IMR-90 (cell line): ENCODE measurements around the gene CGREF1. TPM values are rescaled to one million over a fixed set of nuclear protein-coding genes. Genes with fewer than 3 reads are reported as not detected.

Experiments used
- ATAC-seq: fragments of 200-7000 bp; cut with Tn5 transposase; 2 replicates; pipeline ENCODE4 v1.9.1; 2020; ENCODE audit warnings: low read depth, mild to moderate bottlenecking, moderate library complexity
- BruUV-seq: library from RNA; stranded (reverse); fragments of 400-500 nt; replicated peaks from 2 replicates; lab custom pipeline; 2021; lab: Mats Ljungman, UMichigan
- CTCF ChIA-PET: fragments of 300-600 bp; formaldehyde crosslinking; extraction: SDS; loops from one replicate; lab custom pipeline; 2021; ENCODE audit warnings: antibody characterized with exemption; lab: Yijun Ruan, JAX
- POLR2A ChIA-PET: fragments of 300-600 bp; sonication (Branson Sonifier 250); formaldehyde crosslinking; loops from one replicate; lab custom pipeline; 2022; ENCODE audit warnings: antibody characterized with exemption; ENCODE audit not compliant: unreplicated experiment; lab: Charles Lee
- DNase-seq: peaks from one replicate; pipeline ENCODE4 v3.0.0; 2013
- H2AFZ ChIP-seq: replicated peaks from 2 replicates; pipeline ENCODE3; 2013; ENCODE audit warnings: low read length, mild to moderate bottlenecking; ENCODE audit not compliant: poor library complexity
- H2AK5ac ChIP-seq: 2 replicates; pipeline ENCODE4 v1.6.1; 2013; ENCODE audit warnings: low read depth, low read length, inconsistent platforms
- H2AK9ac ChIP-seq: replicated peaks from 2 replicates; pipeline ENCODE3; 2013; ENCODE audit warnings: mild to moderate bottlenecking, low read depth, low read length, moderate library complexity; ENCODE audit not compliant: poor library complexity
- H2BK120ac ChIP-seq: 2 replicates; pipeline ENCODE4 v1.6.1; 2013; ENCODE audit warnings: low read depth, low read length, inconsistent platforms
- H2BK15ac ChIP-seq: 3 replicates; pipeline ENCODE4 v1.6.1; 2013; ENCODE audit warnings: low read depth, low read length, inconsistent platforms
- H2BK20ac ChIP-seq: 2 replicates; pipeline ENCODE4 v1.6.1; 2013; ENCODE audit warnings: low read depth, mild to moderate bottlenecking, inconsistent platforms, low read length, moderate library complexity
- H2BK5ac ChIP-seq: 2 replicates; pipeline ENCODE4 v1.6.1; 2013; ENCODE audit warnings: mild to moderate bottlenecking, low read depth, low read length, inconsistent platforms; ENCODE audit not compliant: poor library complexity, severe bottlenecking
- H3K14ac ChIP-seq: replicated peaks from 2 replicates; pipeline ENCODE4 v1.6.1; 2013; ENCODE audit warnings: low read depth, low read length, inconsistent platforms
- H3K18ac ChIP-seq: 2 replicates; pipeline ENCODE4 v1.6.1; 2013; ENCODE audit warnings: low read depth, low read length, control low read depth
- H3K23ac ChIP-seq: 2 replicates; pipeline ENCODE4 v1.6.1; 2013; ENCODE audit warnings: low read depth, low read length, inconsistent platforms
- H3K27ac ChIP-seq: 2 replicates; pipeline ENCODE4 v1.5.1; 2013; ENCODE audit warnings: mild to moderate bottlenecking, control low read depth, low read length; ENCODE audit not compliant: insufficient read depth
- H3K27me3 ChIP-seq: 2 replicates; pipeline ENCODE4 v1.6.1; 2013; ENCODE audit warnings: low read length; ENCODE audit not compliant: control insufficient read depth, insufficient read depth
- H3K36me3 ChIP-seq: 2 replicates; pipeline ENCODE4 v1.6.1; 2013; ENCODE audit warnings: low read length, mixed read lengths; ENCODE audit not compliant: control insufficient read depth, insufficient read depth
- H3K4ac ChIP-seq: 2 replicates; pipeline ENCODE4 v1.6.1; 2013; ENCODE audit warnings: low read depth, low read length, inconsistent platforms
- H3K4me1 ChIP-seq: 2 replicates; pipeline ENCODE4 v1.6.1; 2013; ENCODE audit warnings: low read length, mixed read lengths; ENCODE audit not compliant: control insufficient read depth, insufficient read depth
- H3K4me2 ChIP-seq: 2 replicates; pipeline ENCODE4 v1.6.1; 2013; ENCODE audit warnings: low read depth, mild to moderate bottlenecking, control low read depth, low read length, moderate library complexity
- H3K4me3 ChIP-seq: 2 replicates; pipeline ENCODE4 v1.5.1; 2013; ENCODE audit warnings: low read depth, mild to moderate bottlenecking, control low read depth, low read length, moderate library complexity; ENCODE audit not compliant: insufficient read depth
- H3K56ac ChIP-seq: 2 replicates; pipeline ENCODE4 v1.6.1; 2013; ENCODE audit warnings: low read length, inconsistent platforms; ENCODE audit not compliant: insufficient read depth; ENCODE audit errors: extremely low read depth
- H3K79me1 ChIP-seq, 2 experiments: 2 replicates each; pipeline ENCODE4 v1.6.1; 2013; ENCODE audit warnings: low read length in 2 of 2, inconsistent platforms in 1 of 2, low read depth in 1 of 2
- H3K9ac ChIP-seq: 2 replicates; pipeline ENCODE4 v1.6.1; 2013; ENCODE audit warnings: low read depth, low read length, control low read depth
- H3K9me1 ChIP-seq: 2 replicates; pipeline ENCODE4 v1.6.1; 2013; ENCODE audit warnings: low read length, inconsistent platforms; ENCODE audit not compliant: insufficient read depth
- H3K9me3 ChIP-seq: 2 replicates; pipeline ENCODE4 v1.6.1; 2013; ENCODE audit warnings: low read length; ENCODE audit not compliant: control insufficient read depth, insufficient read depth
- H4K20me1 ChIP-seq: 2 replicates; pipeline ENCODE4 v1.6.1; 2013; ENCODE audit warnings: low read length, inconsistent platforms; ENCODE audit not compliant: insufficient read depth
- H4K5ac ChIP-seq: 2 replicates; pipeline ENCODE4 v1.6.1; 2013; ENCODE audit warnings: mild to moderate bottlenecking, low read depth, low read length, control low read depth
- H4K8ac ChIP-seq, 2 experiments: 2 replicates each; pipeline ENCODE4 v1.6.1; 2013; ENCODE audit warnings: low read depth in 2 of 2, low read length in 2 of 2, control low read depth in 1 of 2, inconsistent platforms in 1 of 2
- H4K91ac ChIP-seq: 2 replicates; pipeline ENCODE4 v1.6.1; 2013; ENCODE audit warnings: low read depth, low read length, inconsistent platforms; ENCODE audit not compliant: insufficient read depth
- FOS ChIP-seq: fragments of 150-350 bp; IDR thresholded peaks from 2 replicates; pipeline ENCODE4 v1.6.1; 2016; ENCODE audit warnings: low read depth, low read length
- MAFK ChIP-seq: IDR thresholded peaks from 2 replicates; pipeline ENCODE4 v1.6.1; 2012; ENCODE audit warnings: low read depth, low read length, improper control_type of control experiment
- MXI1 ChIP-seq: IDR thresholded peaks from 2 replicates; pipeline ENCODE4 v1.6.1; 2012; ENCODE audit warnings: low read depth, mild to moderate bottlenecking, low read length, moderate library complexity, borderline replicate concordance
- WGBS, 2 experiments: methylation state at CpG; one replicate each; pipeline versions ENCODE4 v1.1.5 to v1.1.7; 2013; ENCODE audit warnings: missing lambda C conversion rate in 2 of 2; ENCODE audit not compliant: insufficient read length in 1 of 2; ENCODE audit errors: extremely low coverage in 2 of 2; 5-methylcytosine and 5-hydroxymethylcytosine counted together
- dilution Hi-C: fragments of 300-500 bp; cut with HindIII; formaldehyde crosslinking; loops from one replicate; pipeline ENCODE4 v1.14.3; 2018; ENCODE audit warnings: low sequenced_read_pairs; ENCODE audit not compliant: unreplicated experiment
- in situ Hi-C: fragments of 300-500 bp; cut with MboI; formaldehyde crosslinking; loops from 3 replicates; pipeline ENCODE4 v1.14.3; 2019; ENCODE audit warnings: low sequenced_read_pairs, inconsistent platforms, mixed read lengths
- intact Hi-C: fragments of 100-400 bp; cut with micrococcal nuclease; formaldehyde crosslinking; loops from 2 replicates; pipeline ENCODE4 v1.10.0; 2022
- polyA plus RNA-seq, 3 experiments: library from polyadenylated mRNA; depleted of rRNA; stranded (reverse); fragments of >200 nt; gene quantifications; 2 replicates each; pipeline ENCODE4 v1.2.3, GENCODE V29; 2012; ENCODE audit warnings: low replicate concordance in 1 of 3
- total RNA-seq: library from RNA; depleted of rRNA; stranded (reverse); fragments of >200 nt; gene quantifications from 2 replicates; pipeline ENCODE4 v1.2.3, GENCODE V29; 2012

CGREF1 gene
- total and polyA plus RNA-seq, 2 of the 4 experiments (the other 2 are of a cell fraction) = 0.54 to 1.3 TPM

GRCh38 chr2:27096748-27097297 is 22.1 kb downstream of the CGREF1 start:
- dilution Hi-C loops = no loop called here
- POLR2A ChIA-PET = no interaction called here
- no TSS peak for BruUV-seq

More at GRCh38 chr2:27096748-27097297, 22.1 kb downstream of the CGREF1 start:
- H3K4me3 ChIP-seq = no peak overlapping the region
- no peaks in the 10 kb centered on the region for H3K9me3 ChIP-seq
- DNase-seq (no peak), ATAC-seq (no peak)
- H4K5ac ChIP-seq = no peak overlapping the region
- in situ Hi-C loops (loop anchor here (5.0 kb wide), 1 partner anchor 185 kb away; the partner anchor contains the start of gene TRIM54), intact Hi-C loops (no loop called here)
- no peak overlapping the region for H2BK5ac ChIP-seq
- no peak overlapping the region for H2BK15ac ChIP-seq
- H3K23ac ChIP-seq = no peak overlapping the region
- no peak overlapping the region for H4K8ac ChIP-seq
- no peak overlapping the region for H3K4me2 ChIP-seq
- H3K56ac ChIP-seq = no peak overlapping the region
- no peaks in the 10 kb centered on the region; the same call in 1 of the 2 replicates for H4K20me1 ChIP-seq
- H4K91ac ChIP-seq = no peak overlapping the region
- H3K27ac ChIP-seq = no peak overlapping the region
- no CpG with 5 or more reads among the region's 3 CpGs for WGBS, 2 experiments
- CTCF ChIA-PET = interaction anchor here (2.2 kb wide), 1 partner anchor 95 kb away, joined by 7 read pairs; no protein-coding TSS in a partner anchor
- H3K14ac ChIP-seq = no peak overlapping the region
- no peak overlapping the region for H3K9ac ChIP-seq
- H2AFZ ChIP-seq = peak overlapping the region; percentile 98
- H3K79me1 ChIP-seq = no peaks in the 10 kb centered on the region
- peaks cover 7% of the 10 kb centered on the region; the same call in 1 of the 2 replicates for H3K9me1 ChIP-seq
- no peak overlapping the region for H2BK120ac ChIP-seq
- H3K27me3 ChIP-seq = peaks cover 6% of the 10 kb centered on the region
- H3K36me3 ChIP-seq = no peaks in the 10 kb centered on the region
- H3K4ac ChIP-seq = no peak overlapping the region
- H2AK9ac ChIP-seq = peak overlapping the region; percentile 63
- H2AK5ac ChIP-seq = peak overlapping the region; percentile 20; the same call in 1 of the 2 replicates
- 0 out of 2 replicates have a peak, but pooled peaks cover 3% of the 10 kb centered on the region for H3K4me1 ChIP-seq
- no peak for TF ChIP-seq FOS
- TF ChIP-seq MAFK = no peak
- TF ChIP-seq MXI1 = no peak
- no peak overlapping the region for H2BK20ac ChIP-seq
- no peak overlapping the region for H3K18ac ChIP-seq
